Transverse colon (tissue), 4 donors: ENCODE data around the gene ACSS1. TPM values are rescaled to one million over a fixed set of nuclear protein-coding genes. Genes with fewer than 3 reads are reported as not detected.

Experiments used
- DNase-seq: peaks from one replicate; pipeline ENCODE4 v3.0.0-alpha.2; 2019
- H3K27ac ChIP-seq, 4 donors: fragments of 200-600 bp; sonication (generic); 2 replicates each; pipeline ENCODE4 v1.5.1; 2016 to 2018; ENCODE audit warnings: inconsistent platforms in 4 of 4
- H3K27me3 ChIP-seq: fragments of 200-600 bp; sonication (generic); 2 replicates; pipeline ENCODE4 v1.5.1; 2017; ENCODE audit warnings: inconsistent platforms
- H3K36me3 ChIP-seq, 4 donors: fragments of 200-600 bp; sonication (generic); 2 replicates each; pipeline ENCODE4 v1.5.1; 2017 to 2019; ENCODE audit warnings: inconsistent platforms in 4 of 4
- H3K4me1 ChIP-seq, 4 donors: fragments of 200-600 bp; sonication (generic); 2 replicates each; pipeline ENCODE4 v1.5.1; 2017 to 2020; ENCODE audit warnings: inconsistent platforms in 4 of 4
- H3K4me3 ChIP-seq, 4 donors: fragments of 200-600 bp; sonication (generic); 1 replicate in 1 of 4; 2 replicates in 3 of 4; pipeline versions ENCODE4 v1.5.1 to v1.6.1; 2017 to 2019; ENCODE audit warnings: inconsistent platforms in 4 of 4
- H3K9me3 ChIP-seq, 2 donors: fragments of 200-600 bp; sonication (generic); 2 replicates each; pipeline ENCODE4 v1.5.1; 2017 to 2019; ENCODE audit warnings: inconsistent platforms in 2 of 2
- EP300 ChIP-seq: sonication (generic); formaldehyde crosslinking; IDR thresholded peaks from one replicate; pipeline ENCODE4 v1.6.1; 2017; ENCODE audit warnings: antibody characterized with exemption, low read depth
- POLR2A ChIP-seq: fragments of 450-650 bp; IDR thresholded peaks from one replicate; pipeline ENCODE4 v1.6.1; 2016; ENCODE audit warnings: antibody characterized with exemption, mild to moderate bottlenecking, moderate library complexity
- POLR2AphosphoS5 ChIP-seq, 3 donors: sonication (generic); formaldehyde crosslinking; IDR thresholded peaks; one replicate each; pipeline ENCODE4 v1.6.1; 2016; ENCODE audit warnings: antibody characterized with exemption in 3 of 3
- WGBS, 2 donors: methylation state at CpG; one replicate each; pipeline ENCODE4 v1.1.5; 2018; ENCODE audit warnings: low coverage in 1 of 2; 5-methylcytosine and 5-hydroxymethylcytosine counted together
- in situ Hi-C, 4 donors: fragments of 200-750 bp; cut with MboI; loops; one replicate each; pipeline versions ENCODE4 v1.15.0 to v1.15.1; 2017; ENCODE audit warnings: low sequenced_read_pairs in 3 of 4, low pct_ligation_motif_present in 1 of 4, low pct_unique_long_range_greater_than_20kb in 1 of 4
- intact Hi-C: fragments of 100-400 bp; cut with DNase I; formaldehyde crosslinking; loops from one replicate; pipeline ENCODE4 v1.15.1; 2023; ENCODE audit warnings: low total_unique reads
- total RNA-seq, 4 donors: library from RNA; depleted of rRNA; stranded (reverse); fragments of >200 nt; gene quantifications; one replicate each; pipeline ENCODE4 v1.1.0, GENCODE V29; 2016
- TF ChIP-seq, protein P1 (sequence below), 5 experiments: fragments of 200-600 bp in 3 of 5; fragments of 450-650 bp in 2 of 5; sonication (generic) in 3 of 5; IDR thresholded peaks; 1 replicate in 2 of 5; 2 replicates in 3 of 5; pipeline ENCODE4 v1.5.1; 2016 to 2017; ENCODE audit warnings: antibody characterized with exemption in 5 of 5, inconsistent platforms in 3 of 5, mild to moderate bottlenecking in 2 of 5, moderate library complexity in 1 of 5

ACSS1 gene
- total RNA-seq, 4 donors from 2014 or later, result 30.3 to 64.7 (median 51.6) TPM

DNA sequence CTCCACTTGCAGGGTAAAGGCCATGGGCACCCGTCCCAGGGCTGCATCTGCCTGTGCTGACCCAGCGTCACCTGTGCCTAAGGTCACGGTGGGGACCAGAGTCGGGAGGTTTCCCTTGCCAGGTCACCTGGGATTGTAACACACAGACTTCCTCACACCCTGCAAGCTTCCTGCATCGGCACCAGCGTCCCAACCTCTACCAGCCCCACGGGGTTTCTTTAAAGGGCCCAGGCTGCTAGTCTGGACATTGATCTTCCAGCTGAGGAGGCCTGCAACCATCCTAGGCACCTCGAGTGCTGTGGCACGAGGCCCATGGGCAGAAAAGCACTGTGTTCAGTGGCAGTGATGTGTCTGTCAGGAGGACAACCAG, 12.6 kb downstream of the ACSS1 start:
- Histone ChIP-seq H3K27ac (no peak overlapping the region), H3K27me3 (no peaks in the 10 kb centered on the region), H3K9me3 (no peaks in the 10 kb centered on the region), H3K4me1 (peaks cover 16 to 51% (median 39%) of the 10 kb centered on the region in 4 donors), H3K36me3 (peaks cover 0 to 6% (median 0%) of the 10 kb centered on the region in 4 donors), H3K4me3 (no peak overlapping the region)
- 68% methylated on average over 9 of the region's 9 CpGs; no CpG with 5 or more reads in 1 of the 2 donors for WGBS, 2 donors
- DNase-seq, result no peak
- no peak for TF ChIP-seq POLR2A
- no peak for TF ChIP-seq POLR2AphosphoS5 (IDR thresholded peaks at IDR 0.05)
- TF ChIP-seq, protein P1, sequence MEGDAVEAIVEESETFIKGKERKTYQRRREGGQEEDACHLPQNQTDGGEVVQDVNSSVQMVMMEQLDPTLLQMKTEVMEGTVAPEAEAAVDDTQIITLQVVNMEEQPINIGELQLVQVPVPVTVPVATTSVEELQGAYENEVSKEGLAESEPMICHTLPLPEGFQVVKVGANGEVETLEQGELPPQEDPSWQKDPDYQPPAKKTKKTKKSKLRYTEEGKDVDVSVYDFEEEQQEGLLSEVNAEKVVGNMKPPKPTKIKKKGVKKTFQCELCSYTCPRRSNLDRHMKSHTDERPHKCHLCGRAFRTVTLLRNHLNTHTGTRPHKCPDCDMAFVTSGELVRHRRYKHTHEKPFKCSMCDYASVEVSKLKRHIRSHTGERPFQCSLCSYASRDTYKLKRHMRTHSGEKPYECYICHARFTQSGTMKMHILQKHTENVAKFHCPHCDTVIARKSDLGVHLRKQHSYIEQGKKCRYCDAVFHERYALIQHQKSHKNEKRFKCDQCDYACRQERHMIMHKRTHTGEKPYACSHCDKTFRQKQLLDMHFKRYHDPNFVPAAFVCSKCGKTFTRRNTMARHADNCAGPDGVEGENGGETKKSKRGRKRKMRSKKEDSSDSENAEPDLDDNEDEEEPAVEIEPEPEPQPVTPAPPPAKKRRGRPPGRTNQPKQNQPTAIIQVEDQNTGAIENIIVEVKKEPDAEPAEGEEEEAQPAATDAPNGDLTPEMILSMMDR (IDR thresholded peaks at IDR 0.05), result no peak
- TF ChIP-seq EP300, result no peak
- intact Hi-C loops (no loop called here), in situ Hi-C loops (no loop called here)

GRCh38 chr20:25044660-25045342, 13.1 kb downstream of the ACSS1 start:
- TF ChIP-seq, protein P1 (IDR thresholded peaks at IDR 0.05), result no peak
- TF ChIP-seq POLR2AphosphoS5 (IDR thresholded peaks at IDR 0.05) (no peak), EP300 (no peak), POLR2A (no peak)
- no peak for DNase-seq
- H3K4me3 ChIP-seq, result no peak overlapping the region
- 78% methylated on average over 14 of the region's 14 CpGs; no CpG with 5 or more reads in 1 of the 2 donors for WGBS, 2 donors
- H3K27me3 ChIP-seq, result no peaks in the 10 kb centered on the region
- H3K4me1 ChIP-seq, result peaks cover 21 to 52% (median 44%) of the 10 kb centered on the region in 4 donors
- no peak overlapping the region for H3K27ac ChIP-seq
- in situ Hi-C loops, result no loop called here
- no peaks in the 10 kb centered on the region for H3K9me3 ChIP-seq
- intact Hi-C loops, result no loop called here
- peaks cover 0 to 6% (median 0%) of the 10 kb centered on the region in 4 donors for H3K36me3 ChIP-seq

GRCh38 chr20:25044261-25044560, 13.7 kb downstream of the ACSS1 start:
- TF ChIP-seq, protein P1 (IDR thresholded peaks at IDR 0.05), result no peak
- TF ChIP-seq POLR2AphosphoS5 (IDR thresholded peaks at IDR 0.05) (no peak), POLR2A (no peak), EP300 (no peak)
- no peak overlapping the region for H3K27ac ChIP-seq
- intact Hi-C loops (no loop called here), in situ Hi-C loops (no loop called here)
- no peak overlapping the region for H3K4me3 ChIP-seq
- peaks cover 0 to 6% (median 0%) of the 10 kb centered on the region in 4 donors for H3K36me3 ChIP-seq
- peaks cover 27 to 52% (median 44%) of the 10 kb centered on the region in 4 donors for H3K4me1 ChIP-seq
- DNase-seq, result no peak
- WGBS, 2 donors, result 96 to 100% methylated on average over 1 to 5 of the region's 5 CpGs
- no peaks in the 10 kb centered on the region for H3K9me3 ChIP-seq
- no peaks in the 10 kb centered on the region for H3K27me3 ChIP-seq

GRCh38 chr20:25043499-25044260, 14.3 kb downstream of the ACSS1 start:
- WGBS, 2 donors, result 82% methylated on average over 8 of the region's 9 CpGs; no CpG with 5 or more reads in 1 of the 2 donors
- DNase-seq, result no peak
- Histone ChIP-seq H3K27me3 (no peaks in the 10 kb centered on the region), H3K9me3 (no peaks in the 10 kb centered on the region), H3K4me1 (peaks cover 32 to 55% (median 47%) of the 10 kb centered on the region in 4 donors), H3K4me3 (no peak overlapping the region), H3K36me3 (peaks cover 0 to 6% (median 0%) of the 10 kb centered on the region in 4 donors), H3K27ac (peak overlapping the region; percentile 32 to 89 (median 52))
- intact Hi-C loops (no loop called here), in situ Hi-C loops (no loop called here)
- TF ChIP-seq POLR2AphosphoS5 (IDR thresholded peaks at IDR 0.05) (no peak), POLR2A (no peak)
